Measurements from ENCODE around the gene USP37. TPM values are rescaled to one million over a fixed set of nuclear protein-coding genes. Genes with fewer than 3 reads are reported as not detected.

Gene USP37
- total and polyA plus RNA-seq, 3 experiments from 2014 or later: 12.5 to 31.5 (median 29.9) TPM

DNA sequence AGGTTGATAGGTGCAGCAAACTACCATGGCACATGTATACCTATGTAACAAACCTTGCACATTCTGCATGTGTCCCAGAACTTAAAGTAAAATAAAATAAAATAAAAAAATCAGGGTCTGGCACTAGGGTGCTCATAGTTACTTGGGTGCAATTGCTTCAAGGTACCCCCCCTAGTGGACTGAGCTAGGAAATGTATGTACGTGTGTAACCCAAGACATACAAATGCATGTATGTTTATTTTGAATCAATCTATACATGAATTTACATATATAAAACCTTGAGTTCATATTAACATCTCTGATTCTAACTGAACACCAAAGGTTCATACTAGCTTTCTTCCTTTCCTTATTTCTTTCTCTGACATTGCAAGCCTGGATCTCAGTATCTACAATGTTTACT, 51.5 kb downstream of the USP37 start:
- H3K27me3 ChIP-seq (ENCODE audit: insufficient read depth, low read length, poor library complexity, severe bottlenecking): no peaks in the 10 kb centered on the region
- Mint-ChIP-seq H3K27me3 (no peaks in the 10 kb centered on the region), H3K4me3 (no peak overlapping the region), H3K27ac (peak overlapping the region in 1 of 8 donors; percentile 29), H3K36me3 (peaks cover 0 to 27% (median 13%) of the 10 kb centered on the region in 3 donors), H3K9me3 (no peaks in the 10 kb centered on the region), H3K4me1 (peaks cover 5 to 25% (median 10%) of the 10 kb centered on the region in 3 donors)
- H3K27ac ChIP-seq (ENCODE audit: low read depth, low read length): no peak overlapping the region
- H3K9me3 ChIP-seq (ENCODE audit: low read length): no peaks in the 10 kb centered on the region
- ChIA-PET CTCF (interaction anchor here (1.0 to 1.2 kb wide), 2 partner anchors 16 to 109 kb away, joined by 3 read pairs; no protein-coding TSS in a partner anchor), POLR2A (no interaction called here)
- no peaks in the 10 kb centered on the region for H3K36me3 ChIP-seq (ENCODE audit: insufficient read depth, low read length)
- DNase-seq: peak in 2 of 5 donors; percentile 21 to 25
- H3K4me3 ChIP-seq (ENCODE audit: low read length): no peak overlapping the region
- H3K4me1 ChIP-seq (ENCODE audit: insufficient read depth, low read length): no peaks in the 10 kb centered on the region

DNA sequence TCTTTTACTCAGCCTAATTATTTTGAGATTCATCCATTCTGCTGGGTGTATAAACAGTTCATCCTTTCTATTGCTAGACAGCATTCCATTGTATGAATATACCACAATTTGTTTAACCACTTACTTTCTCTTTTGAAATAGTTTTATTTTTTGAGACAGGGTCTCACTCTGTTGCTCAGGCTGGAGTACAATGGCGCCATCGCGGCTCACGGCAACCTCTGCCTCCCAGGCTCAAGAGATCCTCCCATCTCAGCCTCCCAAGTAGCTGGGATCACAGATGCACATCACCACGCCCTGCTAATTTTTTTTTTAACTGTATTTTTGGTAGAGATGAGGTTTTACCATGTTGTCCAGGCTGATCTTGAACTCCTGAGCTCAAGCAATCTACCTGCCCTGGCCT, 54.5 kb downstream of the USP37 start:
- Histone ChIP-seq H3K4me3 (ENCODE audit: low read length) (no peak overlapping the region), H3K4me1 (ENCODE audit: insufficient read depth, low read length) (no peaks in the 10 kb centered on the region), H3K27me3 (ENCODE audit: insufficient read depth, low read length, poor library complexity, severe bottlenecking) (no peaks in the 10 kb centered on the region), H3K27ac (ENCODE audit: low read depth, low read length) (no peak overlapping the region), H3K36me3 (ENCODE audit: insufficient read depth, low read length) (no peaks in the 10 kb centered on the region), H3K9me3 (ENCODE audit: low read length) (no peaks in the 10 kb centered on the region)
- H3K9me3 Mint-ChIP-seq: no peaks in the 10 kb centered on the region
- POLR2A ChIA-PET: no interaction called here
- DNase-seq: no peak
- no peak overlapping the region for H3K27ac Mint-ChIP-seq
- no peaks in the 10 kb centered on the region for H3K27me3 Mint-ChIP-seq
- H3K4me1 Mint-ChIP-seq: peaks cover 5 to 33% (median 10%) of the 10 kb centered on the region in 3 donors
- CTCF ChIA-PET: no interaction called here
- no peak overlapping the region for H3K4me3 Mint-ChIP-seq
- peaks cover 0 to 21% (median 6%) of the 10 kb centered on the region in 3 donors for H3K36me3 Mint-ChIP-seq

- Mint-ChIP-seq H3K4me1 (peaks cover 0 to 14% (median 0%) of the 10 kb centered on the region in 3 donors), H3K4me3 (no peak overlapping the region), H3K36me3 (peaks cover 0 to 47% (median 18%) of the 10 kb centered on the region in 3 donors), H3K27ac (peak overlapping the region in 2 of 8 donors; percentile 15 to 48), H3K27me3 (no peaks in the 10 kb centered on the region), H3K9me3 (no peaks in the 10 kb centered on the region)
- no peak overlapping the region for H3K27ac ChIP-seq (ENCODE audit: low read depth, low read length)
- H3K9me3 ChIP-seq (ENCODE audit: low read length): no peaks in the 10 kb centered on the region
- H3K4me1 ChIP-seq (ENCODE audit: insufficient read depth, low read length): no peaks in the 10 kb centered on the region
- no peak overlapping the region for H3K4me3 ChIP-seq (ENCODE audit: low read length)
- DNase-seq: no peak
- POLR2A ChIA-PET: no interaction called here
- H3K36me3 ChIP-seq (ENCODE audit: insufficient read depth, low read length): no peaks in the 10 kb centered on the region
- H3K27me3 ChIP-seq (ENCODE audit: insufficient read depth, low read length, poor library complexity, severe bottlenecking): no peaks in the 10 kb centered on the region
- CTCF ChIA-PET: no interaction called here
These were observed 59.9 kb downstream of the USP37 start for GRCh38 chr2:218508299-218508698.

DNA sequence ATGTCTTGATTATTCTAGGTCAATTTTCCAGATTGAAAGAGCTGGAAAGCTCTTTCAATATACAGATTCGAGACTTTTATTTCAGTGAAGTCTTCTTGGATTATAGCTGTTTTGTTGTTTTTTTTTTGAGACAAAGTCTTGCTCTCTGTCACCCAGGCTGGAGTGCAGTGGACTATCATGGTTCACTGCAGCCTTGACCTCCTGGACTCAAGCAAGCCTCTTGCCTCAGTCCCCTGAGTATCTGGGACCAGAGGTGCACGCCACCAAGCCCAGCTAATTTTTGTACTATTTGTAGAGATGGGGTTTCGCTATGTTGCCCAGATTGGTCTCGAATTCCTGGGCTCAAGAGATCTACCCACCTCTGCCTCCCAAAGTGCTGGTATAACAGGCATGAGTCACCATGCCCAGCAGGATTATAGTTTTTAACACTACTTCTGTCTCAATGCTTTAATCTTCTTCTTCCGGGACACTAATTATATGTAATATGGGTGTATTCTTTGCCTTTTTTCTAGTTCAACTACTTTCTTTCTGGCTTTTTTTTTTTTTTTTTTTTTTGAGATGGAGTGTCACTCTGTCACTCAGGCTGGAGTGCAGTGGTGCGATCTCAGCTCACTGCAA, 62.3 kb downstream of the USP37 start:
- no peak for DNase-seq
- CTCF ChIA-PET: interaction anchor here (0.7 to 1.0 kb wide), 2 partner anchors 10 to 267 kb away, joined by 3 to 4 read pairs; no protein-coding TSS in a partner anchor
- POLR2A ChIA-PET: no interaction called here
- Histone ChIP-seq H3K4me1 (ENCODE audit: insufficient read depth, low read length) (no peaks in the 10 kb centered on the region), H3K27ac (ENCODE audit: low read depth, low read length) (no peak overlapping the region), H3K36me3 (ENCODE audit: insufficient read depth, low read length) (no peaks in the 10 kb centered on the region), H3K9me3 (ENCODE audit: low read length) (no peaks in the 10 kb centered on the region), H3K27me3 (ENCODE audit: insufficient read depth, low read length, poor library complexity, severe bottlenecking) (no peaks in the 10 kb centered on the region), H3K4me3 (ENCODE audit: low read length) (no peak overlapping the region)
- peaks cover 0 to 60% (median 18%) of the 10 kb centered on the region in 3 donors for H3K36me3 Mint-ChIP-seq
- H3K27me3 Mint-ChIP-seq: no peaks in the 10 kb centered on the region
- peaks cover 0 to 14% (median 0%) of the 10 kb centered on the region in 3 donors for H3K4me1 Mint-ChIP-seq
- peak overlapping the region in 1 of 8 donors; percentile 27 for H3K27ac Mint-ChIP-seq
- no peak overlapping the region for H3K4me3 Mint-ChIP-seq
- H3K9me3 Mint-ChIP-seq: no peaks in the 10 kb centered on the region

DNA sequence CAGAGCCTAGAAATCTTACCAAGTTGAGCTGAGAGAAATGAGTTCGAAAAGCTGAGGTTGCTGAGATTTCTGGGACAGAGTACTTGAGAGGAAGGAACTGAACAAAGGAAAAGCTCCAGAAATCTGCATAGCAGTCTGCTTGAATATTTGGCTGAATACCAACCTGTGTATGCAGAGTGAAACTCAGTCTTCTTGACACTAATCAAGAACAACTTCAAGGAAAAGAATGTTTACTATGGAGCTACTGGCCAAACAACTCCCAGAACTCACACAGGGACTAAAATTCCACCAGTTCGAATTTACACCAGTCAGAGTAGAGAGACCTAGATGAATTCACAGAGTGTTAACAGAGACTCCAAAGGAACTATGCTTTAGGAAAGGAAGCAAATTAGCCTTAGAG, 66.5 kb downstream of the USP37 start:
- ChIA-PET CTCF (no interaction called here), POLR2A (no interaction called here)
- no peaks in the 10 kb centered on the region for H3K27me3 Mint-ChIP-seq
- no peak overlapping the region for H3K4me3 Mint-ChIP-seq
- no peaks in the 10 kb centered on the region for H3K9me3 ChIP-seq (ENCODE audit: low read length)
- no peak overlapping the region for H3K27ac ChIP-seq (ENCODE audit: low read depth, low read length)
- peaks cover 3 to 62% (median 14%) of the 10 kb centered on the region in 3 donors for H3K36me3 Mint-ChIP-seq
- H3K4me1 ChIP-seq (ENCODE audit: insufficient read depth, low read length): no peaks in the 10 kb centered on the region
- H3K4me1 Mint-ChIP-seq: no peaks in the 10 kb centered on the region
- peak overlapping the region in 1 of 8 donors; percentile 71 for H3K27ac Mint-ChIP-seq
- DNase-seq: no peak
- peaks cover 2% of the 10 kb centered on the region for H3K36me3 ChIP-seq (ENCODE audit: insufficient read depth, low read length)
- no peak overlapping the region for H3K4me3 ChIP-seq (ENCODE audit: low read length)
- H3K9me3 Mint-ChIP-seq: no peaks in the 10 kb centered on the region
- H3K27me3 ChIP-seq (ENCODE audit: insufficient read depth, low read length, poor library complexity, severe bottlenecking): no peaks in the 10 kb centered on the region

- H3K4me3 Mint-ChIP-seq: no peak overlapping the region
- ChIA-PET CTCF (interaction anchor here (0.6 kb wide), 1 partner anchor 200 kb away, joined by 4 read pairs; no protein-coding TSS in a partner anchor), POLR2A (no interaction called here)
- no peaks in the 10 kb centered on the region for H3K27me3 Mint-ChIP-seq
- H3K36me3 Mint-ChIP-seq: peaks cover 3 to 65% (median 10%) of the 10 kb centered on the region in 3 donors
- no peaks in the 10 kb centered on the region for H3K4me1 Mint-ChIP-seq
- Histone ChIP-seq H3K27ac (ENCODE audit: low read depth, low read length) (no peak overlapping the region), H3K36me3 (ENCODE audit: insufficient read depth, low read length) (peaks cover 5% of the 10 kb centered on the region), H3K27me3 (ENCODE audit: insufficient read depth, low read length, poor library complexity, severe bottlenecking) (no peaks in the 10 kb centered on the region), H3K4me1 (ENCODE audit: insufficient read depth, low read length) (no peaks in the 10 kb centered on the region), H3K9me3 (ENCODE audit: low read length) (no peaks in the 10 kb centered on the region), H3K4me3 (ENCODE audit: low read length) (no peak overlapping the region)
- DNase-seq: no peak
- H3K27ac Mint-ChIP-seq: peak overlapping the region in 4 of 8 donors; percentile 26 to 61 (median 41)
- H3K9me3 Mint-ChIP-seq: no peaks in the 10 kb centered on the region
These were observed 67.6 kb downstream of the USP37 start for GRCh38 chr2:218500501-218501060.

- Histone ChIP-seq H3K27ac (ENCODE audit: low read depth, low read length) (no peak overlapping the region), H3K4me1 (ENCODE audit: insufficient read depth, low read length) (peaks cover 18% of the 10 kb centered on the region), H3K4me3 (ENCODE audit: low read length) (no peak overlapping the region), H3K27me3 (ENCODE audit: insufficient read depth, low read length, poor library complexity, severe bottlenecking) (no peaks in the 10 kb centered on the region), H3K9me3 (ENCODE audit: low read length) (no peaks in the 10 kb centered on the region), H3K36me3 (ENCODE audit: insufficient read depth, low read length) (peaks cover 11% of the 10 kb centered on the region)
- Mint-ChIP-seq H3K4me1 (peaks cover 8 to 13% (median 12%) of the 10 kb centered on the region in 3 donors), H3K36me3 (peaks cover 0 to 72% (median 22%) of the 10 kb centered on the region in 3 donors), H3K4me3 (no peak overlapping the region), H3K27me3 (no peaks in the 10 kb centered on the region), H3K27ac (peak overlapping the region in 2 of 8 donors; percentile 7 to 33), H3K9me3 (no peaks in the 10 kb centered on the region)
- POLR2A ChIA-PET: no interaction called here
- no peak for DNase-seq
- CTCF ChIA-PET: no interaction called here
These were observed 82.0 kb downstream of the USP37 start for GRCh38 chr2:218485986-218486667.

DNA sequence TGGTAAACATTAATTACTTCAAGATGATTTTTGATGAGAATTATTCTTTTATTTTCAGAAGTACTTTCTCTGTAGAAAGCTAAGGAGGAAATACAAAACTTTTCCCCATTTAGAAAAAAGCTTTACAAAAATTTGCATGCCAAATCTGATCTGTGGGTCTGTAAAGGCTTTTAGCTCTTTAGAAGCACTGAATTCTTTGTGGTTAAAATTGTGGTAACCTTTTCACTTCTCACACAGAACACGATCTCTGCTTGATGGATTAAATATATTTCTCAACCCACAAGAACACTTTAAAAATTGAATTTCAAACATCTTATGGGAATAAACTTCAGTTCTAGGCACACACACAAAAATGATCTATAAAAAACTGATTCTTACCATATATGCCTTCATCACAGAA, 85.5 kb downstream of the USP37 start:
- Mint-ChIP-seq H3K27me3 (no peaks in the 10 kb centered on the region), H3K9me3 (no peaks in the 10 kb centered on the region), H3K4me1 (peaks cover 8 to 13% (median 12%) of the 10 kb centered on the region in 3 donors), H3K27ac (peak overlapping the region in 4 of 8 donors; percentile 5 to 69 (median 37)), H3K36me3 (peaks cover 0 to 69% (median 22%) of the 10 kb centered on the region in 3 donors), H3K4me3 (no peak overlapping the region)
- H3K9me3 ChIP-seq (ENCODE audit: low read length): no peaks in the 10 kb centered on the region
- H3K27ac ChIP-seq (ENCODE audit: low read depth, low read length): no peak overlapping the region
- H3K4me1 ChIP-seq (ENCODE audit: insufficient read depth, low read length): peaks cover 18% of the 10 kb centered on the region
- DNase-seq: no peak
- H3K27me3 ChIP-seq (ENCODE audit: insufficient read depth, low read length, poor library complexity, severe bottlenecking): no peaks in the 10 kb centered on the region
- ChIA-PET POLR2A (no interaction called here), CTCF (no interaction called here)
- no peak overlapping the region for H3K4me3 ChIP-seq (ENCODE audit: low read length)
- peaks cover 17% of the 10 kb centered on the region for H3K36me3 ChIP-seq (ENCODE audit: insufficient read depth, low read length)
